Activated CD8-positive, alpha-beta T cell treated with anti-CD3 and anti-CD28 coated beads, Interleukin-2, amount 10 ng/mL, durations not matched to agents 7 days and 5 days (primary cell): ENCODE data around the gene SNRPA. TPM values are rescaled to one million over a fixed set of nuclear protein-coding genes. Genes with fewer than 3 reads are reported as not detected.

ENCODE experiments used
- ATAC-seq: fragments of 150-1000 bp; cut with Tn5 transposase; one replicate; pipeline ENCODE4 v1.10.0; 2021; ENCODE audit warnings: moderate library complexity
- CTCF ChIA-PET: fragments of 350-600 bp; sonication (Branson Sonifier 250); formaldehyde crosslinking; loops from one replicate; lab custom pipeline; 2021; ENCODE audit warnings: antibody characterized with exemption; lab: Charles Lee
- POLR2A ChIA-PET: fragments of 350-600 bp; sonication (Branson Sonifier 250); formaldehyde crosslinking; loops from one replicate; lab custom pipeline; 2021; ENCODE audit warnings: antibody characterized with exemption; lab: Charles Lee
- DNase-seq: peaks from one replicate; pipeline ENCODE4 v3.0.0-alpha.2; 2020
- H3K27ac Mint-ChIP-seq: one replicate; pipeline ENCODE4 v1.8.0; 2021; ENCODE audit warnings: mild to moderate bottlenecking, mixed read lengths
- H3K27me3 Mint-ChIP-seq: one replicate; pipeline ENCODE4 v1.8.0; 2021; ENCODE audit warnings: low read depth, mixed read lengths
- H3K36me3 Mint-ChIP-seq: one replicate; pipeline ENCODE4 v1.8.0; 2021; ENCODE audit warnings: low read depth, mixed read lengths
- H3K4me1 Mint-ChIP-seq: one replicate; pipeline ENCODE4 v1.8.0; 2021; ENCODE audit warnings: low read depth, mixed read lengths
- H3K4me3 Mint-ChIP-seq: one replicate; pipeline ENCODE4 v1.8.0; 2021; ENCODE audit warnings: mild to moderate bottlenecking, mixed read lengths
- H3K9me3 Mint-ChIP-seq: one replicate; pipeline ENCODE4 v1.8.0; 2022; ENCODE audit warnings: mixed read lengths; ENCODE audit not compliant: insufficient read depth
- total RNA-seq, 2 experiments: library from RNA; stranded (reverse); gene quantifications; one replicate each; pipeline ENCODE4 v1.2.3, GENCODE V29; 2021

Gene SNRPA
- total RNA-seq, 2 experiments from 2014 or later: 175 to 183 TPM

DNA sequence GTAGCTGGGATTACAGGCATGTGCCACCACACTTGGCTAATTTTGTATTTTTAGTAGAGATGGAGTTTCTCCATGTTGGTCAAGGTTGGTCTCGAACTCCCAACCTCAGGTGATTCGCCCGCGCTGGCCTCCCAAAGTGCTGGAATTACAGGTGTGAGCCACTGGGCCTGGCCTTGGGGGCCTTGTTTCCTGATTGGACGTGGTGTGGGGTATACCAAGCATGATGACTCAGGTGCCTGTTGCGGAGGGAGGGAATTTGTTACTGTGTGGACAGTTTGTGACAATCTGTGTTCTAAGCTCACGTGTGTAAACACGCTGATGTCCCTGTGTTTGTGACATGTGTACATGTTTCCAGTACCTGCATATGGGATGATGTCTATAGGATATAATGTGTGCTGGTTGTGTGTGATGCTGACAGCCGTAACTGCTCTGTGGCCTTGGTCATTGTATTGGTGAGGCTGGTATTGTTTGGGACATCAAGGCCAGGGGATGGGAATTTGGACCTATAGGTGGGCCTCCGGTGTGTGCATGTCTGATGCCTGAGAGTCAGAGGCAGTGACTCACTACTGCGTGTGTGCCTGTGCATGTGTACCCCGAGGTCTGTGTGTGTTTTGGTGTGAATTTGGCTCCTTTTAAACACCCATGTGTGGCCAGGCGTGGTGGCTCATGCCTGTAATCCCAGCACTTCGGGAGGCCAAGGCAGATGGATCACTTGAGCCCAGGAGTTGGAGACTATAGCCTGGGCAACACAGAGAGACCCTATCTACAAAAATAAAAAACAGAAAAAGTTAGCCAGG lies 46.4 kb downstream of the SNRPA start:
- ATAC-seq (no peak), DNase-seq (no peak)
- peaks cover 28% of the 10 kb centered on the region for H3K36me3 Mint-ChIP-seq
- H3K27ac Mint-ChIP-seq: peak overlapping the region; percentile 96
- peaks cover 46% of the 10 kb centered on the region for H3K4me1 Mint-ChIP-seq
- peak overlapping the region; percentile 93 for H3K4me3 Mint-ChIP-seq
- H3K27me3 Mint-ChIP-seq: no peaks in the 10 kb centered on the region
- POLR2A ChIA-PET: interaction anchor here (0.6 to 3.9 kb wide), 8 partner anchors 10 to 46 kb away, joined by 3 to 38 read pairs (median 6); partner anchors contain the start of genes ACTMAP, RAB4B and SNRPA
- H3K9me3 Mint-ChIP-seq: no peaks in the 10 kb centered on the region
- CTCF ChIA-PET: interaction anchor here (1.1 to 3.8 kb wide), 7 partner anchors 10 to 64 kb away, joined by 3 to 49 read pairs (median 6); partner anchors contain the start of genes ACTMAP, RAB4B and SNRPA

DNA sequence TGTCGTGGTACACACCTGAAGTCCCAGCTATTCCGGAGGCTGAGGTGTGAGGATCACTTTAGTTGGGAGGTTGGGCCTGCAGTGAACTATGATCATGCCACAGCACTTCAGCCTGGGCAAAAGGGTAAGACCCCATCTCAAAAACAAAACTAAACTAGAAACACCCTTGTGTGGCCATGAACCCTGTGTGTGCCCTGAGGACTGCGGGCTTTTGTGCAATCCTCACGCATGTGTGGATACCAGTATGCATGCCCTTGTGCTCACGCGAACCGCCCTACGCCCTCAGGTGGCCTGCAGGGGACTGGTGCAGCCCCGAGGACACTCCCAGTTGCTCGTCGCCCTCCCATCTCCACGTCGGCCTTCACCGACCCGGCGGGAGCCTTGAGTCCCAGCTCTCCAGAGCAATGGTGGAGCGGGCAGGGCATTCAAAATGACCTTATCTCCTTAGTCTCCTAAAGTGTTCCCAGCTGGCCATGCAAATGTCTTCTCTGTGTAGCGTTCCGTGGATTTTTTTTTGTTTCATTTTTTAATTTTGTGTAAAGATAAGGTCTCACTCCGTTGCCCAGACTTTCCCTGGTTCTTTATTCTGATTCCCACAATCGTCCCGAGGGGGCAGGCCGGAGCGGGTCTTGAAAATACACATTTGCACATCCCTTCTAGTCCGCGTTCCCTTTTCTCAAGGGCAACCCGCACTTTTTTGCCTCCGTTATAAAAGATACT lies 47.1 kb downstream of the SNRPA start:
- H3K27me3 Mint-ChIP-seq: no peaks in the 10 kb centered on the region
- ATAC-seq (peak; percentile 50), DNase-seq (peak; percentile 80)
- POLR2A ChIA-PET: interaction anchor here (0.6 to 3.9 kb wide), 9 partner anchors 9 to 372 kb away, joined by 3 to 38 read pairs (median 4); partner anchors contain the start of genes ACTMAP, RAB4B and SNRPA
- peaks cover 51% of the 10 kb centered on the region for H3K4me1 Mint-ChIP-seq
- no peaks in the 10 kb centered on the region for H3K9me3 Mint-ChIP-seq
- H3K27ac Mint-ChIP-seq: peak overlapping the region; percentile 96
- CTCF ChIA-PET: interaction anchor here (0.7 to 3.8 kb wide), 16 partner anchors 9 to 135 kb away, joined by 3 to 49 read pairs (median 4); partner anchors contain the start of genes ACTMAP, RAB4B and SNRPA
- peak overlapping the region; percentile 93 for H3K4me3 Mint-ChIP-seq
- peaks cover 32% of the 10 kb centered on the region for H3K36me3 Mint-ChIP-seq

DNA sequence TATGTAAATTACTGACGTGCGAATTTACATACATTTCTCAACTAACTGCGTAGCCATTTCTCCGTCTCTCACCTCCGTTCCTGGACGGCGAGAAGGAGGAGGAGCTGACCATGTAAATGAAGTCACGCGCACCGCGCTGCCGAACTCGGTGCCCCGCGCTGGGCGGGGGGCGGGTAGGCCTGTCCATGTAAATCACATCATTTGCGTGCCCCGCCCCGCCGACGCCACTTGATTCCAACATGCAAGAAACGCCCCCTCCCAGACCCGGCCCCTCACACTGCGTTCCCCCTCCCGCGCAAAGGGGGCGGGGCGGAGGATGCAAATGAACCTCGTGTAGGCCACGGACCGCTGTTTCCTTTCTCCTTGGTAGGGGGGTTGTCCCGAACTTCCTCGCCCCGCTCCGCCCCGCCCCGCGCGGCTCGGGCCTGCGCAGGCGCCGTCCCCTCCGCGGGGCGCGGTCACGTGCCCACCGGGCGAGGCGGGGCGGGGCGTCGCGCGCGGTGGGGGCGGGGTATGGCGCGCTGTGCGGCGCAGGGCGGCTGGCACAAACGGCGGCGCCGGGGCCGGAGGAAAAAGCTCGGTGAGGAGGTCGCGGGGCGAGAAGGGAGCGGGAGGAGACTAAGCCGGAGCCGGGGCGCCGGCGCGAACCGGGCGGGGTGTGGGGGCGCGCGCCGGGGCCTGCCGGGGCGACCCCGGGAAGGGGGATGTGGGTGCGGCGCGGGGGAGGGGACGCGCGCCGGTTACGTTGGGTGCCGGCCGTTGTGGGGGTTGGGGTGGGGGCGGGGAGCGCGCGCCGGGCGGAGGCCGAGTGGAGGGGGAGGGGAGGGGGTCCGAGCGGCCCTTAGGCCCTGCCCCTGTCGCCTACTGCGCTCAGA lies 47.9 kb downstream of the SNRPA start, which contains the start of gene EGLN2:
TSS of gene EGLN2 (plus strand) at position 509 of the 875 bp plus-strand sequence. CDS start 1,382 bp downstream, outside the sequence.
- H3K36me3 Mint-ChIP-seq: peaks cover 38% of the 10 kb centered on the region
- ATAC-seq: peak; percentile 86
- H3K4me3 Mint-ChIP-seq: peak within 1 kb of the TSS; percentile 95
- no peaks in the 10 kb centered on the region for H3K27me3 Mint-ChIP-seq
- H3K9me3 Mint-ChIP-seq: no peaks in the 10 kb centered on the region
- peak within 1 kb of the TSS; percentile 96 for H3K27ac Mint-ChIP-seq
- peaks cover 59% of the 10 kb centered on the region for H3K4me1 Mint-ChIP-seq
- ChIA-PET POLR2A (interaction anchor here (0.6 to 3.9 kb wide), 9 partner anchors 8 to 373 kb away, joined by 3 to 38 read pairs (median 3); partner anchors contain the start of genes ACTMAP, RAB4B and SNRPA), CTCF (interaction anchor here (0.7 to 3.8 kb wide), 15 partner anchors 8 to 136 kb away, joined by 3 to 49 read pairs (median 4); partner anchors contain the start of genes ACTMAP, RAB4B and SNRPA)
- DNase-seq: peak; percentile 100

DNA sequence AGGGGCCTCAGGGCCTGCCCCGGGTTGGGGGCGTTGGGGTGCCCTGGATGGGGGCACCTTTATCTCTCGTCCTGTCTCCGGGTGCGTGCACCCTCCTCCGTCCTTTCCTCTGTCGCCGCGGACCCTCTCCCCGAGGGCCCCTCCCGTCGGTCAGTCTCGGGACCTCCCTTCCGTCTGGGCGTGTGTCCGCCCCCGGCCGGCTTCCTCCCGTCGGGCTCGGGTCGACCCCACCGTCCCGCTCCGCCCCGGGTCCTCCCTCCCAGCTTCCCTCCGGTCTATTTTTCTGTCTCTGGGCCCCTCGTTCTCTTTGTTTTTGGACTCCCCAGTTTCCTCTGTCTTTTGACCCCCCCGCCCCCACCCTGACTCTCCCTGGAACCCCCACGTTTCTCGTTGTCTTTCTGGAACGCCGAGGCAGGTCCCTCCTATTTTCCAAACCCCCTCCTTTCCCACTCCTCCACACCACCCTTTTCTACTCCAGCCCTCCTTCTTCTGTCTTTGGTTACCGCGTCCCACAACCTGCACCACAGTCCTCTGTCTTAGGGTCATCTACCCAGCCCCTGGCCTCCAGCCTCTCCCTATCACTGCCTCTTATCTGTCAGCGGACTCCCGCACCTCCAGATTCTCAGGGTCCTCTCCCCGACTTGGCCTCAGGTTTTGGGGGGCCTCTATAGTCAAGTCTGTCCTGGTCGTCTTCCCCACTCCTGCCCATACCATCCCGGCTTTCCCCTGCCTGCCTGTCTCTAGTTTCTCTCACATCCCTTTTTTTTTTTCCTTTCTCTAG lies 48.7 kb downstream of the SNRPA start:
- ATAC-seq (no peak), DNase-seq (peak; percentile 54)
- H3K36me3 Mint-ChIP-seq: peaks cover 45% of the 10 kb centered on the region
- peak overlapping the region; percentile 92 for H3K27ac Mint-ChIP-seq
- H3K9me3 Mint-ChIP-seq: no peaks in the 10 kb centered on the region
- ChIA-PET POLR2A (interaction anchor here (3.9 kb wide), 1 partner anchor 22 kb away, joined by 38 read pairs; the partner anchor contains the start of gene RAB4B), CTCF (interaction anchor here (3.8 kb wide), 1 partner anchor 22 kb away, joined by 49 read pairs; the partner anchor contains the start of gene RAB4B)
- H3K4me1 Mint-ChIP-seq: peaks cover 68% of the 10 kb centered on the region
- peak overlapping the region; percentile 95 for H3K4me3 Mint-ChIP-seq
- no peaks in the 10 kb centered on the region for H3K27me3 Mint-ChIP-seq

DNA sequence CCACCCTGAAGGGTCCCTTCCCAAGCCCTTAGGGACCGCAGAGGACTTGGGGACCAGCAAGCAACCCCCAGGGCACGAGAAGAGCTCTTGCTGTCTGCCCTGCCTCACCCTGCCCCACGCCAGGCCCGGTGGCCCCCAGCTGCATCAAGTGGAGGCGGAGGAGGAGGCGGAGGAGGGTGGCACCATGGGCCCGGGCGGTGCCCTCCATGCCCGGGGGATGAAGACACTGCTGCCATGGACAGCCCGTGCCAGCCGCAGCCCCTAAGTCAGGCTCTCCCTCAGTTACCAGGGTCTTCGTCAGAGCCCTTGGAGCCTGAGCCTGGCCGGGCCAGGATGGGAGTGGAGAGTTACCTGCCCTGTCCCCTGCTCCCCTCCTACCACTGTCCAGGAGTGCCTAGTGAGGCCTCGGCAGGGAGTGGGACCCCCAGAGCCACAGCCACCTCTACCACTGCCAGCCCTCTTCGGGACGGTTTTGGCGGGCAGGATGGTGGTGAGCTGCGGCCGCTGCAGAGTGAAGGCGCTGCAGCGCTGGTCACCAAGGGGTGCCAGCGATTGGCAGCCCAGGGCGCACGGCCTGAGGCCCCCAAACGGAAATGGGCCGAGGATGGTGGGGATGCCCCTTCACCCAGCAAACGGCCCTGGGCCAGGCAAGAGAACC lies 49.5 kb downstream of the SNRPA start:
- Mint-ChIP-seq H3K4me1 (peaks cover 75% of the 10 kb centered on the region), H3K36me3 (peaks cover 52% of the 10 kb centered on the region), H3K4me3 (peak overlapping the region; percentile 95), H3K9me3 (no peaks in the 10 kb centered on the region), H3K27me3 (no peaks in the 10 kb centered on the region), H3K27ac (peak overlapping the region; percentile 92)
- DNase-seq: no peak
- no peak for ATAC-seq
- POLR2A ChIA-PET: interaction anchor here (1.1 to 3.9 kb wide), 2 partner anchors 22 to 47 kb away, joined by 3 to 38 read pairs; partner anchors contain the start of gene RAB4B
- CTCF ChIA-PET: interaction anchor here (3.8 kb wide), 1 partner anchor 23 kb away, joined by 49 read pairs; the partner anchor contains the start of gene RAB4B

DNA sequence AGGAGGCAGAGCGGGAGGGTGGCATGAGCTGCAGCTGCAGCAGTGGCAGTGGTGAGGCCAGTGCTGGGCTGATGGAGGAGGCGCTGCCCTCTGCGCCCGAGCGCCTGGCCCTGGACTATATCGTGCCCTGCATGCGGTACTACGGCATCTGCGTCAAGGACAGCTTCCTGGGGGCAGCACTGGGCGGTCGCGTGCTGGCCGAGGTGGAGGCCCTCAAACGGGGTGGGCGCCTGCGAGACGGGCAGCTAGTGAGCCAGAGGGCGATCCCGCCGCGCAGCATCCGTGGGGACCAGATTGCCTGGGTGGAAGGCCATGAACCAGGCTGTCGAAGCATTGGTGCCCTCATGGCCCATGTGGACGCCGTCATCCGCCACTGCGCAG lies 50.0 kb downstream of the SNRPA start:
- ATAC-seq (no peak), DNase-seq (no peak)
- Mint-ChIP-seq H3K4me3 (peak overlapping the region; percentile 95), H3K27me3 (no peaks in the 10 kb centered on the region), H3K36me3 (peaks cover 56% of the 10 kb centered on the region), H3K27ac (peak overlapping the region; percentile 70), H3K4me1 (peaks cover 80% of the 10 kb centered on the region), H3K9me3 (no peaks in the 10 kb centered on the region)
- ChIA-PET CTCF (no interaction called here), POLR2A (interaction anchor here (1.1 to 3.9 kb wide), 2 partner anchors 23 to 48 kb away, joined by 3 to 38 read pairs; partner anchors contain the start of gene RAB4B)

DNA sequence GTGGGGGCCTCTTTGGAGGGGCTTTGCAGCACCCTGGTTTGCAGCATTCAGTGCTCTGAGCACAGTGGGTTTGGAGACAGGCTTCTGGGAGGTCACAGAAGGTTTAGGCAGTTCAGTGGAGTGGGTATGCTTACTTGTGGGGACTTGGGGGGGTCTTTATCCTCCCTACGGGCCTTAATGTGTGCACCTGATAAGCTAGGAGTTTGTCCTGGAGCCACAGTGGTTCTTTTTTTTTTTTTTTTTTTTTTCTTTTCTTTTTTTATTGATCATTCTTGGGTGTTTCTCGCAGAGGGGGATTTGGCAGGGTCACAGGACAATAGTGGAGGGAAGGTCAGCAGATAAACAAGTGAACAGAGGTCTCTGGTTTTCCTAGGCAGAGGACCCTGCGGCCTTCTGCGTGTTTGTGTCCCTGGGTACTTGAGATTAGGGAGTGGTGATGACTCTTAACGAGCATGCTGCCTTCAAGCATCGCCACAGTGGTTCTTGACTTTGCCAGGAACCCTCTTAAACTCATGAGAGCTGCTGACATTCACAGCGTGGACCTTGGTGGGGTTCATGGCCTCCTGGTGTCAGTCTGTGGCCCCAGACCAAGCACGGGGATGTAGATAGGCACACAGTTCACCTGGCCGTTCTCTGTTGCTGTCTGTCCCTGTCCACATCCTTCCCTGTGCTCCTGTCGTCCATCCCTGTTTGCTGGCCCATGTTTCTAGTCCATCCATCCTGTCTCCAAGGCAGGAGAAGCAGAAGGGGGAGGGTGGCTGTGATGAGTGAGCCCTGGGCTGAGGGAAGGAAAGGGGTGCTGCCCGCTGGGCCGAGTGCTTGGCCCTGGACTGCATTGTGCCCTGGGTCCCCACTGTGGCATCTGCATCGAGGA lies 50.7 kb downstream of the SNRPA start:
- H3K36me3 Mint-ChIP-seq: peaks cover 60% of the 10 kb centered on the region
- CTCF ChIA-PET: interaction anchor here (0.8 to 1.6 kb wide), 4 partner anchors 10 to 167 kb away, joined by 3 to 4 read pairs (median 3); partner anchors contain the start of genes ACTMAP and SNRPA
- ATAC-seq: no peak

DNA sequence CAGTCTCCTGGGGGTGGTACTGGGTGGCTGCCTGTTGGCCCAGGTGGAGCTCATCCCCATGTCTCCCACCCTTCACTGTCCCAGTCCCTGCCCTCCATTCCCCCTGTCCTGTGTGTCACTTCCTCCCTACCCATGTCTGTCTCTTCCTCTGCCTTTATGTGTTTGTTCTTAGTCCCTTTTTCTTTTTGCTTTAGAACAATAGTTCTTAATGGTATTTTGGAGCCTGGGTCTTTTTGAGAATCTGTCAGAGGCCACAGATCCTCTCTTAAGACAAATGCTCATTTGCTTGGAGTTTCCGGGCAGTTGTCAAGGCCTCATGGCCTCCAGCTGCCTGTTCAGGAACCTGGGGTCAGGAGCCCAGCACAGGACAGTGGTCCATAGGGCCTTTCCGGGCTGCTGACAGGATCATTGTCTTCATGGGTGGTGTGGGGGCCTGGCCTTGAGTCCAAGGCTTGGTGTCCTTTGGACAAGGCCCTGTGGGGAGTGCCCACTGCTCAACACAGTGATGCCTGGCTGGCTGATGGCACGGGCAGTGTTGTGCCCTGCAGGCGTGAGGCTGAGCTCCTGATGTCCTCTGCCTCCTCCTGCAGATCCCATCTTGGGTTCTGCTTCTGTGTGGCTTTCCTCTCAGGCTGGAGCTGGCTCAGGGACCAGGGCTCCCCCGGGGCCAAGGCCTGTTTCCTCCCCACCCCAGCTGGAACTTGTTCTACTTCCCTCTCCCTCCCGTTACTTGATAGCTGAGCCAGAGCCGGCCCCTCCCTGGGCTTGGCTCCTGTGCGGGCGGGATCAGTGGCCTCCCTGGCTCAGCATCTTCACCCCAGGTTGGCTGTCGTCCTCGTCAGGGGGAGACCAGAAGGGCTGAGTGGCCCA lies 51.5 kb downstream of the SNRPA start:
- Mint-ChIP-seq H3K4me3 (peak overlapping the region; percentile 95), H3K27me3 (no peaks in the 10 kb centered on the region), H3K36me3 (peaks cover 64% of the 10 kb centered on the region), H3K9me3 (no peaks in the 10 kb centered on the region), H3K27ac (peak overlapping the region; percentile 95), H3K4me1 (peaks cover 87% of the 10 kb centered on the region)
- ChIA-PET CTCF (interaction anchor here (0.8 to 1.6 kb wide), 5 partner anchors 9 to 168 kb away, joined by 3 to 5 read pairs (median 3); partner anchors contain the start of genes ACTMAP and SNRPA), POLR2A (interaction anchor here (6.1 kb wide), 1 partner anchor 25 kb away, joined by 35 read pairs; the partner anchor contains the start of gene RAB4B)
- ATAC-seq (no peak), DNase-seq (no peak)

More for the DNA sequence above, 50.7 kb downstream of the SNRPA start:
- Mint-ChIP-seq H3K27ac (peak overlapping the region; percentile 95), H3K27me3 (no peaks in the 10 kb centered on the region), H3K4me1 (peaks cover 84% of the 10 kb centered on the region), H3K4me3 (peak overlapping the region; percentile 95), H3K9me3 (no peaks in the 10 kb centered on the region)
- POLR2A ChIA-PET: interaction anchor here (1.1 to 6.1 kb wide), 2 partner anchors 24 to 49 kb away, joined by 3 to 35 read pairs; partner anchors contain the start of gene RAB4B
- no peak for DNase-seq
